Measurements from ENCODE around the gene CNTRL.
"Not testable (repeated sequence)": the region's sequence is repeated elsewhere in the genome, so short reads cannot be mapped to it uniquely, and the experiment has no call there.

CNTRL gene, protein sequence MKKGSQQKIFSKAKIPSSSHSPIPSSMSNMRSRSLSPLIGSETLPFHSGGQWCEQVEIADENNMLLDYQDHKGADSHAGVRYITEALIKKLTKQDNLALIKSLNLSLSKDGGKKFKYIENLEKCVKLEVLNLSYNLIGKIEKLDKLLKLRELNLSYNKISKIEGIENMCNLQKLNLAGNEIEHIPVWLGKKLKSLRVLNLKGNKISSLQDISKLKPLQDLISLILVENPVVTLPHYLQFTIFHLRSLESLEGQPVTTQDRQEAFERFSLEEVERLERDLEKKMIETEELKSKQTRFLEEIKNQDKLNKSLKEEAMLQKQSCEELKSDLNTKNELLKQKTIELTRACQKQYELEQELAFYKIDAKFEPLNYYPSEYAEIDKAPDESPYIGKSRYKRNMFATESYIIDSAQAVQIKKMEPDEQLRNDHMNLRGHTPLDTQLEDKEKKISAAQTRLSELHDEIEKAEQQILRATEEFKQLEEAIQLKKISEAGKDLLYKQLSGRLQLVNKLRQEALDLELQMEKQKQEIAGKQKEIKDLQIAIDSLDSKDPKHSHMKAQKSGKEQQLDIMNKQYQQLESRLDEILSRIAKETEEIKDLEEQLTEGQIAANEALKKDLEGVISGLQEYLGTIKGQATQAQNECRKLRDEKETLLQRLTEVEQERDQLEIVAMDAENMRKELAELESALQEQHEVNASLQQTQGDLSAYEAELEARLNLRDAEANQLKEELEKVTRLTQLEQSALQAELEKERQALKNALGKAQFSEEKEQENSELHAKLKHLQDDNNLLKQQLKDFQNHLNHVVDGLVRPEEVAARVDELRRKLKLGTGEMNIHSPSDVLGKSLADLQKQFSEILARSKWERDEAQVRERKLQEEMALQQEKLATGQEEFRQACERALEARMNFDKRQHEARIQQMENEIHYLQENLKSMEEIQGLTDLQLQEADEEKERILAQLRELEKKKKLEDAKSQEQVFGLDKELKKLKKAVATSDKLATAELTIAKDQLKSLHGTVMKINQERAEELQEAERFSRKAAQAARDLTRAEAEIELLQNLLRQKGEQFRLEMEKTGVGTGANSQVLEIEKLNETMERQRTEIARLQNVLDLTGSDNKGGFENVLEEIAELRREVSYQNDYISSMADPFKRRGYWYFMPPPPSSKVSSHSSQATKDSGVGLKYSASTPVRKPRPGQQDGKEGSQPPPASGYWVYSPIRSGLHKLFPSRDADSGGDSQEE (N-terminal part only)

DNA sequence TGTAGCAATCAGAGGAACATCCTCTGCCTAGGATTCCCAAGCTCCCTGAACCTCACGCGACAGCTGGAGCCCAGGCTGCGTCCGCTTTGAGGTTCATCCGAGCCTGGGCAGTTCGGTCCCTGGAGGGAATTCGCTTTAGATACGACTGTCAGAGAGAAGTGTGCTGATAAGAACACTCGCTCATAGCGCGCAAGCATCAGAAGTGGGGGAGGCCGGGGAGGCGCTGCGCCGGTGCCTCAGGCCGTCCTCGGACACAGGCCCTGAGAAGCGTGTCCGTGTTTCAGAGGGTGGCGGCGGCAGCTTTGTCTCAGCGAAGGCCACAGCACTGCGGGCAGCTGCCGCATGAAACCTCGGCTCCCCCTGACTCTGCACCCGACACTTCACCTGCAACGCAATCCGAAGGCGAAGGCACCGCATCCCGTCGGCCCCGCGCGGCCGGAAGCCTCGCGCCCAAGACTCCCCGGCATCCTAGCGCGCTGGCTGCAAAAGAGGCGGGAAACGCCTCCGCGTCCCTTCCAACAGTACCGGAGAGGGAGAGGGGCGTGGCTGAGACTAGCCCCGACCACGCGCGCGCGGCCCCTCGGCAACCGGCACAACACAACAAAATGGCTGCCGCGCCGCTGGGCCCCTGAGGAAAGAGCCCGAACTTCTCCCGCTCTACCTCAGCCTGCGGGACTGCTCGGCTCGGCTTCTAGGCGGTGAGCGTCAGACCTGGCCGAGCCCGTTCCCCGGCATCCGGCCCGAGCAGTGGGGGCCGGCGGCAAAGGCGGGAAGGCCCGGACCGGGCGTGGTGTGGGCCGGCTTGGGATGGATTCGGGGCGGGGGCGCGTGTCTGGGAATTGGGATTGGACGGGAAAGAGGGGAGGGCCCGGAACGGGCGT, at the start of gene CNTRL:
CNTRL (plus strand) TSS at position 586 of the 881 bp plus-strand sequence. CDS start 13,372 bp downstream, outside the sequence.
- in situ Hi-C loops (cut with MboI; ENCODE audit: low sequenced_read_pairs), result no loop called here

DNA sequence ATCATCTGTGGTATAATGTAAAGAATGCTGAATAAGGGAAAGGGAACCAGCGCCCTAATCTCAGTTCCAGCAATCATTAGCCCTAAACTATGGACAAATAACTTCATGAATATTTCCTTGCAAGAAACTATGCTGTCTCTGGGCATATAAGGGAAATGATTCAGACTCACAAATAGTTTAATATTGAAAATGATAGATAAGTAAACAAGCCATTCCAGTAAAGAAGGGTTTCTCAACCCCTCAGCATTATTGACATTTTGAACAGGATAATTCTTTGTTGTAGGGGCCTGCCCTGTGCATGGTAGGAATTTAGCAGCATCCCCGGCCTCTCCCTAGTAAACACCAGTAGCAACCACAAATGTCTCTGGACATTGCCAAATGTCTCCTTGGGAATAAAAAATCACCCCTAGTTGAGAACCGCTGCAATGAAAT, 48.5 kb upstream of the CNTRL start:
- in situ Hi-C loops (cut with MboI; ENCODE audit: low sequenced_read_pairs), result no loop called here

DNA sequence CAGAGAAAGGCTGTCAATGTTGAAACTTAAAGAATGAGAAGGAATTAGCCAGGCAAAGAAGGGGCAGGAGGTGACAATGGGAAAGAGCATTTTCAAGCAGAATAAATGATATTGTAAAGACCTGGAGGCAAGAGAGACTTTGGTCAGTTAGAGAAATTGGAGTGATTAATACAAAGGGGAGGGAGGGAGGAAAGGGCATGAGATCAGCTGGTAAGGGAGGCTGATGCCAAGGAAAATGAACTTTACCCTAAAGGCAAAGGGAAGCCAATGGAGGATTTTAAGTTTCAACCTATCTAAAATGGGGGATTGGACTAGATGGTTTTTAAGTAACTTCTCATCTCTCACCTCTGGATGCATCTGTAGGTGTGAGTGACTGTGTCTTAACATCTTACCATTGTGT, 48.0 kb upstream of the CNTRL start:
- in situ Hi-C loops (cut with MboI; ENCODE audit: low sequenced_read_pairs), result no loop called here

DNA sequence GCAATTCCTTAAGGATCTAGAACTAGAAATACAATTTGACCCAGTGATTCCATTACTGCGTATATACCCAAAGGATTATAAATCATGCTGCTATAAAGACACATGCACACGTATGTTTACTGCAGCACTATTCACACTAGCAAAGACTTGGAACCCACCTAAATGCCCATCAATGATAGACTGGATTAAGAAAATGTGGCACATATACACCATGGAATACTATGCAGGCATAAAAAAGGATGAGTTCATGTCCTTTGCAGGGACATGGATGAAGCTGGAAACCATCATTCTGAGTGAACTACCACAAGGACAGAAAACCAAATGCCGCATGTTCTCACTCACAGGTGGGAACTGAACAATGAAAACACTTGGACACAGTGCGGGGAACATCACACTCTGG, 46.5 kb upstream of the CNTRL start:
- in situ Hi-C loops (cut with MboI; ENCODE audit: low sequenced_read_pairs), result not testable (repeated sequence)

DNA sequence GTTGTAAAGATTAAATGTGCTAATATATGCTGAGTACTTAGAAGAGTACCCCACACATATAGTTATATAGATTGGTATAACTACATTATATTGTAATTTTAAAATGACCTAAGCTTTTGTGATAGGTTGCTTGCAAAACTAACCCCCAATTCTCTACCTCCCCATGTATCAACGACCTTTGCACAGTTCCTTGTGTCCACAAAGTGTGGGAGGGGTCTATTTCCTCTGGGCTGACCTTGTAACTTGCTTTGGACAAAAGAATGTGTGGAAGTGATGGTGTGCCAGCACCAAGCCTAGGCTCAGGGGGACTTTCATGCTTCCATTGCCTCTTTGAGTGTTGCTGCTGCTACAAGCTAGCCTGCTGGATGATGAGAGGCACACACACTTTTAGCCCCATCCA, 45.3 kb upstream of the CNTRL start:
- in situ Hi-C loops (cut with MboI; ENCODE audit: low sequenced_read_pairs), result no loop called here

DNA sequence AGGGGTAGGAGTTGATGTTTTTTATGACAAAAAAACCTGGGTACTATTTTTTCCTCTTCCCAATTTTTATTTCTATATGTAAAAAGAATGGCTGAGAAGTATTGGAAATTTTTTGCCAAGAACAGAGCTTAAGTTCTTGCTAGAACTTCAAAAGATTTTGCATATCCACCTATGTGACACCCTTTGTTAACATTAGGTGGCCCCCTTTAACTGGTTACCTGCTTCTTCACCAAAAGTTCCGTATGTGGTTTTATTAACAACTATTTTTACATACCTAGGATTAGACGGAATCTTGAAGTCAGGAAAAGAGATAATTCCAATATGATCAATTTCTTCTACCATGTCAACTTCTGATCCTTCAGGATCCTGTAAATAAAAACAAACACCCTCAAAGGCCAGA, 40.2 kb upstream of the CNTRL start:
- in situ Hi-C loops (cut with MboI; ENCODE audit: low sequenced_read_pairs), result no loop called here

DNA sequence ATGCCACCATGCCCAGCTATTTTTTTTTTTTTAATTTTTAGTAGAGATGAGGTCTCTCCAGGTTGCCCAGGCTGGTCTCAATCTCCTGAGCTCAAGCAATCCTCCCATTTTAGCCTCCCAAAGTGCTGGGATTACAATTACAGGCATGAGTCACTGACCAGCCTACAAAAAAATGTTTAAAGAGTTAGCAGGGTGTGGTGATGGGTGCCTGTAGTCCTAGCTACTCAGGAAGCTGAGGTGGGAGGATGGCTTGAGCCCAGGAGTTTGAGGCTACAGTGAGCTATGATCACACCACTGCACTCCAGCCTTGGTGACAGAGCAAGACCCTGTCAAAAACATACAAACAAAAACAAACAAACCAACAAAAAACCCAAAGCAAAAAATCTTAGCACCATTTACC, 39.0 kb upstream of the CNTRL start:
- in situ Hi-C loops (cut with MboI; ENCODE audit: low sequenced_read_pairs), result not testable (repeated sequence)

DNA sequence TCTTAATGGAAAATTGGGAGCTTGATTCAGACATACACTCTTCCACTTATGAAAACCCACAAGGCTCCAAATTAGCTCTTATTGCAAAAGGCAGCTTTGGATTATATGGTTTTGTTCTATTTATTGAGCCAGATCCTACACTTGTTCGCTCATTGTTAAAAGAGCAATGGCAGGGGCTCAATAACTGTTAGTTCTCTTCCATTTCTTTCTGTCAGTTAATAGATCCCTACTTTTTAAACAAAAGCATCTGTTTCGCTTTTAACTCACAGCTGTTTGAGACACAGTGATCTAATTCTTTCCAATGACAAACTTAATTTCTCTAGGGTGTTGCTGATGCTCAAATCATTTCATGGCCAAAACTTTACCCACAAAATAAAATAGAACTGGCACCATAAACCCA, 36.4 kb upstream of the CNTRL start:
- in situ Hi-C loops (cut with MboI; ENCODE audit: low sequenced_read_pairs), result no loop called here

DNA sequence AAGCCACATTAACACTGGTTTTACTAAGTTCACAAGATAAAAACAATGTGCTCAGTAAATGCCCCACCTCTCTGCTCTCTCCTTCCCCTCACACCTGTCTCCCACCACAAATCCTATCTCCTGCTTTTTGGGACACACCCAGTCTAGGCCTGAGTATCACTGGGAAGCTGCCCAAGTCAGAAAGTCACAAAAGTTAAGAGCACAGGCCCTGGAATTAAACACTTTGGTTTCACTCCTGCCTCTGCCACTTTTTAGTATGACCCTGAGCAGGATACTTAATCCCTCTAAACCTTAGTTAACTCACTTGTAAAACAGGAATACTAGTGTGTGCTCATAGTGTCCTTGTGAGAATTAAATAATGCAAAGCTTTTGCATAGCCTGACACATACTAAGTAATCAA, 36.0 kb upstream of the CNTRL start:
- in situ Hi-C loops (cut with MboI; ENCODE audit: low sequenced_read_pairs), result no loop called here

DNA sequence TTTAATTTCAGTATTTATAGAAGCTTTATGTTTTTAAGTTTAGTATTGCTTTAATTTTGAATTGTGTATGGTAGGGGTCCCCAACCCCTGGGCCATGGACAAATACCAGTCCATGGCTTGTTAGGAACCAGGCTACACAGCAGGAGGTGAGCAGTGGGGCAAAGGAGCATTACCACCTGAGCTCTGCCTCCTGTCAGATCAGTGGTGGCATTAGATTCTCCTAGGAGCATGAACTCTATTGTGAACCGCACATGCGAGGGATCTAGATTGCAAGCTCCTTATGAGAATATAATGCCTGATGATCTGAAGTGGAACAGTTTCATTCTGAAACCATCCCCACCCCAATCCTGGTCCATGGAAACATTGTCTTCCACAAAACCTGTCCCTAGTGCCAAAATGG, 26.6 kb upstream of the CNTRL start:
- in situ Hi-C loops (cut with MboI; ENCODE audit: low sequenced_read_pairs), result no loop called here

DNA sequence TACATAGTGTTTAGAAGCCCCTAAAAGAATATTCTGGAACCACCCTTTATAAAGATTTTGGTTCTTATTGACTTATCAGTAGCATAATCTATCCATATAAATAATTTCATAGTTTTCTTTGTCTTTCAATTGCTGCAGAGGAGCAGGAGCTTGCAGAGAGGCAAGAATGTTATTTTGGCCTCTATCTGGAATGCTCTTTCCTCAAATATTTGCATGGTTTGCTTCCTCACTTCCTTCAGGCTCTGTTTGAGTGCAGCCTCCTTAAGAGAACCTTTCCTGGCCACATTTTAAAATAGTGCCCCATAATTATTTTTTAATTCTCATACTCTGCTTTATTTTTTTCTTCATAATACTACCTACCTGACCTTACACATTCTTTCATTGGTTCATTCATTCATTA, 26.1 kb upstream of the CNTRL start:
- in situ Hi-C loops (cut with MboI; ENCODE audit: low sequenced_read_pairs), result no loop called here

DNA sequence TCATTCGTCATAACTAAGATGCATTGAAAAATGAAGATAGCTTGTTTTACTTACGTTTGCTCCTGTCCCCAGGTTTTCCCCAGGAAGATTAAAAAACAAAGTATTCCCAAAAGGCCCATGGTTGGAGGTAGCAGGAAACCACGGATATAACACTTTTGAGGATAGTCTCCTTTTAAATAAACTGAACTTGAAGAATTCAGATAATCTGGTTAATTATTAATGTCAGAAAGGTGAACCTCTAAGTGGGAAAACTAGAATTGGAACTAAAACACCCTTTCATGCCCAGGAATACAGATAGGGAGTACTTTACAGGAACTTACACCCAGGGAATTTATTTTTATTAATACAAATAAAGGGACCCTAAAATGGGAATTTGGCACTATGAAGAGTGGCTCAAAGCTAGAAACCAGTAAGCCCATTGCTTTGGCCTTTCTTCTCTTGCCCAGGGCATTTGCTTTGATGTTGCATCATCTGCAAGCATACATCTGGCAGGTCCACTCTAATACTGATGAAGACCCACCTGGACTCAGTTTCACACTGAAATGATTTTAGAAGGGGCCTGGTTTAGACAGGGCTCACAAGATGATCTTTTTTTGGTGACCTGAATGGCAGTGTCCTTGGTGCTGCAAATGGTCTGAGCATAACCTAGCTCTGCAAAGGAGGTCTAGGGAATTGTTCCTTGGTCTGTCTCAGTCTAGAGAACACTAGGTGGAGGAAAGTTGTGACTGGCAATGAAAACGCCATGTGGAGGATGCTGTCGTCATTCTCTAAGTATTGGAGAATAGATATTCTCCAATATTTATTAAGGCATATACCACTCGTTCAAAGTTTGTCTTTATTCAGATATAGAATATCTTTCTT, 24.4 kb upstream of the CNTRL start, which contains the start of gene C5:
C5 (minus strand) TSS at position 148 of the 861 bp plus-strand sequence; CDS start at position 119, 29 bp downstream.
- in situ Hi-C loops (cut with MboI; ENCODE audit: low sequenced_read_pairs), result no loop called here

DNA sequence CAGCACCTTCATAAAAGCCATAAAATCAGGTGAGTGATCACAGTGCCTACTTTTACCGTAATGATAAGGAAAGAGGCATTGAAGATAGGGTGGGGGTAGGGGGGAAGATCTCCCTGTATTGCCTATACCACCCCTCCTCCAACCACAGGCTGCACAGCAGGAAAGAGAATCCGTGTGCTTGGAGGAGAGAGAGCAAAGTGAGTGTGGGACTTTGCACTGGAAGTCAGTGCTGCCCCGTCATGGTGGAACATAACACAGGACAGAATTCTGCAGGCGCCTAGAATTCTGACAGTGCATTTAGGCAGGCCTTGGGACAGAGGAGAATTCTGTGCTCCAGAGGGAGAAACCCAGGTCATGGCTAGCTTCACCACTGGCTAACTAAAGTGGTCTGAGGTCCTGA, 21.2 kb upstream of the CNTRL start:
- in situ Hi-C loops (cut with MboI; ENCODE audit: low sequenced_read_pairs), result no loop called here

DNA sequence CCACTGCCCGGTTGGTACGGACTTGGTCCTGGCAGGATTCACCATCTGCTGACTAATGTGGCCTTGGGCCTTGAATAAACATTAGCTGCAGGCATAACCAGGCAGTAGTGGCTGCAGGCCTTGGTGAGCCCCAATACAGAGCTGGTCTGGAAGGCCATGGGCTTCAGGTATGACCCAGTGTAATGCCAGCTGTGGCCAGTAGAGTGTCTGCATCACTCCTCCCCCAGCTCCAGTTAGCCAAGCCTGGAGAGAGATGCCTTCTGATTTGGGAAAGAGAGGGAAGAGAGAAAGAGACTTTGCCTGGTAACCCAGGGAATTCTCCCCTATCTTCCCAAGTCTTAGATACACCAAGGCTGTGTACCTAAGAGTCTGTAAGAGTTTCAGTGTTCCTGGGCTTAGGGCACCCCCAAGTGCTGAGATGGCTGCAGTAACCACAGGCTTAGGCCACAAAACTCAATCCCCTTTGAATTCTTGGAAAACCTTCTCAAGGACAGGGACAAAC, 19.1 kb upstream of the CNTRL start:
- in situ Hi-C loops (cut with MboI; ENCODE audit: low sequenced_read_pairs), result no loop called here

DNA sequence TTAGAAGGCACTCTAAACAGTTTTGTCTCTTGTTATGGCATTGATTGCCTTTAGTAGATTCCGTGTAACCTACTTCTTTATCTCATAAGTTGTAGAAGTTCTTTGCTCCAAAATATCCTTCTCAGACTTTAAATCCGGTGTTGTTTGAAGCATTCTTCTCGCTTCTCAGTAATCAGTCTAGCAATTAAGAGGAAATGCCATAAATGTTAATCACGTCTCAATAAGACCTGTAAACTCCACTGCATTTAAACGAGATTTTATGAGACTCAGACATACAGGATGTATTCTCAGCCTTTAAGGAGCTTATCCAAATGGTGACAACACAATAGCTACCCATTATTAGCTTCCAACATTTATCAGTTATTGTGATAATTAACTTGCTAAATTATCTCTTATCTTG, 16.9 kb upstream of the CNTRL start:
- in situ Hi-C loops (cut with MboI; ENCODE audit: low sequenced_read_pairs), result no loop called here

DNA sequence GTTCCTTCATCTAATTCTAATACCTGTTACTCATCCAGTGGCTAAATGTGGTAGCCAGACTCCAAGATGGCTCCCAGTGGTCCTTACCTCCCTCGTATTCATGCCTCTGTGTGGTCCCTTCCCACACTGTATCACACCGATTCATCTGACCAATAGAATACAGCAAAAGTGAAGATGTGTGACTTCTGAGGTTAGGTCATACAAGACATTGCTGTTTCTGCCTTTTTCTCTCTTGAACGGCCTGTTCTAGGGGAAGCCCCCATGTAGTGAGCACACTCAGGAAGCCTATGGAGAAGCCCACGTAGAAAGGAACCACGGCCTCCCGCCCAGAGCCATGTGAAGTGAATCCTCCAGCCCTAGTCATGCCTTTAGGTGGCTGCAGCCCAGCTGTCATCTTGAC, 15.2 kb upstream of the CNTRL start:
- in situ Hi-C loops (cut with MboI; ENCODE audit: low sequenced_read_pairs), result no loop called here

DNA sequence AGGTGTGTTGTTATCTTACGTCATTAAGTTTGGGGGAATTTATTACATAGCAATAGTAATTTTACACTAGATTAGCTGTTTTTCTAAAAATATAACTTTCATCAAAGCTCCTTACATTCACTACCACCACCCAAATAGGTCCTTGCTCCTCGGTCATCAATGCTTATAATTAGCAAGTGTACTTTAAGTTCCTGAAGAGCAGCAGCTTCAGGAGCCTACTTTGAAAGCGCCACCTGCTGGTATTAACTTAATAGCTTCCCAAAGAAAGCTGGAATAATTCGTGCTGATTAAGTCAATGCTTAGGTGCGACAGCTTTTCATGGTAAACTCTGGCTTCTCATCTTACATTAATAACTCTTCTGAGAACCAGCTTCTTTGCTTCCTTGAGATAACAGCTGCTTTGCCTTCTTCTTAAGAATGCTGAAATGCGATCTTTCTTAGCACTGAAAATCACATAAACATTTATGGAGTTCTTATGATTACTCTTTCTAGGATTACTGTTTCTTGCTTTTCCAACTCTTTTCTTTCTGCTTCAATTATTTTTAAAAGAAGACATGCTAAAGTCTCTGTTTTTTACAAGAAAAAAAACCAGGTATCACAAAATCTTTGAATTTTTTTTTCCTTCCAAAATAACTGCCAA, 14.6 kb upstream of the CNTRL start:
- in situ Hi-C loops (cut with MboI; ENCODE audit: low sequenced_read_pairs), result no loop called here

DNA sequence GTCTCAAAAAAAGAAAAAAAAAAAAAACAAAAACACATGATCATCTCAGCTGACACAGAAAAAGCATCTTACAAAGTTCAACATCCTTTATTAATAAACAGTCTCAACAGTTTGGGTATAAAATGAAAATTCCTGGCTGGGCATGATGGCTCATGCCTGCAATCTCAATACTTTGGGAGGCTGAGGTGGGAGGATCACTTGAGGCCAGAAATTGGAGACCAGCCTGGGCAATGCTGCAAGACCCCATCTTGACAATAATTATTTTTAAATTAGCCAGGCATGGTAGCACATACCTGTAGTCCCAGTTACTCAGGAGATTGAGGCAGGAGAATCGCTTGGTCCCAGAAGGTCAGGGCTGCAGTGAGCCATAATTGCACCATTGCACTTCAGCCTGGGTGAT, 7.9 kb upstream of the CNTRL start:
- in situ Hi-C loops (cut with MboI; ENCODE audit: low sequenced_read_pairs), result no loop called here

DNA sequence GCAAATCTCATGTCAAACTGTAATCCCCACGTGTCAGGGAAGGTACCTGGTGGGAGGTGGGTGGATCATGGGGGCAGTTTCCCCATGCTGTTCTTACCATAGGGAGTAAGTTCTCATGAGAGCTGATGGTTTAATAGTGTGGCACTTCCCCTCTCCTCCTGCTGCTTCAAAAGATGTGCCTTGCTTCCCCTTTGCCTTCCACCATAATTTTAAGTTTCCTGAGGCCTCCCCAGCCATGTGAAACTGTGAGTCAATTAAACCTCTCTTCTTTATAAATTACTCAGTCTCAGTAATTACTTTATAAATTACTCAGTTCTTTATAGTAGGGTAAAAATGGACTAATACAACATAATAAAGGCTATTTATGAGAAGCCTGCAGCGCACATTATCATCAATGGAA, 7.1 kb upstream of the CNTRL start:
- in situ Hi-C loops (cut with MboI; ENCODE audit: low sequenced_read_pairs), result no loop called here
